COLO829 (cell line): ENCODE data around the gene EPB41L4B.
"Not testable (repeated sequence)": the region's sequence is repeated elsewhere in the genome, so short reads cannot be mapped to it uniquely, and the experiment has no call there.

Source experiments
- DNase-seq: peaks from one replicate; pipeline ENCODE4 v3.0.0; 2012; ENCODE audit warnings: low spot score

Gene EPB41L4B

DNA sequence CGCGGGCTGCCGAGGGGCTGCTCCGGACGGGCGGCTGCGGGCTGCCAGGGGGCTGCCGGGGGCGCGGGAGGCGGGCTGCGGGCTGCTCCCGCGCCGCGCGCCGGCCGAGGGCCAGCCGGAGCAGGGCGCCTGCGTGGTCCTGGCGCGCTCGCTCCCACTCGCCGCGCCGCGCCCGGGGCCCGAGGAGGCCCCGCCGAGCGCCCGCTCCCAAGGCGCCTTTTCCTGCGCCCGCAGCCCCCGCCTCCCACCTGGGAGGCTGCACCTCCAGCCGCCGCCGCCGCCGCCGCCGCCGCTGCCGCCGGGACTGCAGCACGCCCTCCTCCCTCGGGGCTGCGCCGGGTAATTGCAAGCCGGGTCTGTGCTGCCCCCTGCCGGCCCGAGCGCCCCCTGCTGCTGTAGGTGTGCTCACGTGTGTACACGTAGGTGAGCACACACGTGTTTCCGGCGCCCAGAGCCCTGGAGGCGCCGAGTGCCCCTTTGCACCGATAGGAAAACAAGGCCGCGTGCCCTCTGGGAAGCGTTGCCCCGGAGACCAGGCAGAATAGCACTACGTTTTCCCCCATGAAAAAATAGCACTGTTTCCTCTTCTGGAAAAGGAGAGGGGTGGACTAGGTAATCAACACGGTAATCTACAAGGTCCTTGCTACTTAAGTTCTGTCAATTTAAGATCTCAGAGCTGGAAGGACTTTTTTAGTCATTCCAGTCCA lies at the start of gene EPB41L4B:
EPB41L4B (minus strand) TSS at position 318 of the 707 bp plus-strand sequence. CDS start 613 bp downstream, outside the sequence.
- DNase-seq = peak; percentile 60

GRCh38 chr9:109369285-109369684 lies 48.4 kb upstream of the EPB41L4B start:
- DNase-seq = no peak

GRCh38 chr9:109360771-109361170 lies 39.9 kb upstream of the EPB41L4B start:
- DNase-seq = no peak

DNA sequence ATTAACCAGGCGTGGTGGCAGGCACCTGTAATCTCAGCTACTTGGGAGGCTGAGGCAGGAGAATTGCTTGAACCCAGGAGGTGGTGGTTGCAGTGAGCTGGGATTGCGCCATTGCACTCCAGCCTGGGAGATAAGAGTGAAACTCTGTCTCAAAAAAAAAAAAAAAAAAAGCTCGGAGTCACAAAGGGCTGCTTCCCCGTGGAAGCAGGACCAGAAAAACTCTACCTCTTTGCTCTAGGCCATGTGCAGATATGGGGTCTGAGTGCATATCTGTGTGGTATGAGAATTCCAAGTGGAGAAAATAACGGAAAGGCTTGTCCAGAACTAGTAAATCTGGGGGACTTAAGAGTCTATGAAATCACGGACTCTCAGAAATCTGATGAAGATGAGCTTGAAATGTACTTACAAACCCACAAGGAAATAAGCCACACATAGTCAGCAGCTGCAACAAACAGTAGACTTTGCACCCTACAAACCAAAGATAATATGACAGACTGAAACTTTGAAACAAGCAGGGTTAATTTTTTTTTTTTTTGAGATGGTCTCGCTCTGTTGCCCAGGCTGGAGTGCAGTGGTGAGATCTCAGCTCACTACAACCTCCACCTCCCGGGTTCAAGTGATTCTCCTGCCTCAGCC lies 38.2 kb upstream of the EPB41L4B start:
- not testable (repeated sequence) for DNase-seq

GRCh38 chr9:109355564-109356297 lies 34.9 kb upstream of the EPB41L4B start:
- no peak for DNase-seq

GRCh38 chr9:109354190-109354589 lies 33.3 kb upstream of the EPB41L4B start:
- DNase-seq = no peak

DNA sequence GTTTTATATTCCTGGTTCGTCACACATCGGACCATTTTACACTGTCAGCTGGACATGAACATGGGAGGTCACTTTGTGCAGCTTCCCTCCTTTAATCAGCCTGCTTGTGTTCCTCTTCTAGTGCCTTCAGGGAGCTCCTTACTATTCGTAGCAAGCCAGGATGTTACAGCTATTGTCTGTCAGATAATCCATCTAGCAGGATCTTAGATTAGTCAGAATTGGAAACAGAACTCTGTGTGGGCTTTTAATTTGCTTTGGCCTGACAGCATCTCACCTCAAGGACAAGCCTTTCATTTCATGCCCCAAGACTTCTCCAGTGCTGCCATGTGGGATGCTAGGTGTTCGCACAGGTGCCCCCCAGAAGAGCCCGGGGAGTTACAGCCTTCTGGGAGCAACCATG lies 30.2 kb upstream of the EPB41L4B start:
- no peak for DNase-seq

- DNase-seq = peak; percentile 73
Observed at GRCh38 chr9:109349421-109349846, 28.6 kb upstream of the EPB41L4B start.

DNA sequence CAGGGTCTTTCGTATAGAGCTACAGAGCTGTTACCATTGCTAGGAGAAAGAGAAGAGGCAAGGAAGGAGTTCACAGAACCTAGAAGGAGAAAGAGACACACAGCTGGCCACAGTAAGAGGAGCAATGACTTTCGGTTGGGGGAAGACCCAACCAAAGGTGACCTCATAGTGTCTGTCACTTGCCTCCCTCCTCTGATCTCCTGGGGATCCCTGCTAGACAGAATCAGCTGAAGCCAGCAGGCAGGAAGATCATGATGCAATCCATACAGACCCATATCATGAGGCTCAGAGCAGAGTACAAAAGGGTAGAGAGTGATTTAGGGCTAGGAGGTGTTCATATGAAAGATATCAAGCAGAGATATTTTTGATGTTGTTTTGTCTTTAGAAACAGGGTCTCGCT lies 26.0 kb upstream of the EPB41L4B start:
- no peak for DNase-seq

DNA sequence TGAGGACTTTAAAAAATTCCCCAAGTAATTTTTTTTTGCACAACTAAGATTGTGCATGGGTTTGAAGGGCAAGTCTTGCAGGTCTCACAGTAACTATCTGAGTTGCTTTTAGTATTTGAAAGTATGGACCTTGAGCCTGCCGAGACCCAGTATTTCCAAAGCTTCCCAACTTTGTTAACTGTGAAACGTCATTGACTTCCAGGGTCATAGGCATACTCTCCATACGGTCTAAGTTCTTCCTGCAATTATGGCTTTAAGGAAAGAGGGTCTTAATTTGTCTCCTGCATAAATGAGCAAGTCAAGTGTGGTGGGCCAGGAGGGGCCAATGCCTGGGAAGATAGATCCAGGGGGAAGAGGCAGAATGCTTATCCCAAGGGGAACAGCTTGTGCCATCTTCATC lies 24.0 kb upstream of the EPB41L4B start:
- DNase-seq = no peak

GRCh38 chr9:109342878-109343277 lies 22.0 kb upstream of the EPB41L4B start:
- DNase-seq = no peak

DNA sequence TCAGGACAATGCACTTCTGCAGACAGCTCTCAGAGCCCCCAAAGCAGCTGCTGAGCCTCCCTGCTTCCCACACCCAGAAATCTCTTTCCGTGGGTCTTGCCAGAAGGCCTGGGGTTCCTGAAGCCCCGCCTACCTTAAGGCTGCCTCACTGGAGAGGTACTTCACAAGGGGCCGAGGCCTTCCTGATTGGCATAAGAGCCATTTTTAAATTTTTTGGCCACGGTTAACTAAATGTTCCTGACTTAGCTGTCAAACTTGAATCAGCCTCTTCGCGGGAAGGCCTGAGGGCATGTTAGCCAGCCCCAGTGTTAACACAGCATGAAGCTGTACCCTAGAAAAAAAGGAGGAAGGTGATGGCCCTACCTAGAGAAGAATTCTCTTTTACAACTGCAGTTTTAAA lies 20.7 kb upstream of the EPB41L4B start:
- no peak for DNase-seq

- not testable (repeated sequence) for DNase-seq
Observed at GRCh38 chr9:109340979-109341378, 20.1 kb upstream of the EPB41L4B start.

DNA sequence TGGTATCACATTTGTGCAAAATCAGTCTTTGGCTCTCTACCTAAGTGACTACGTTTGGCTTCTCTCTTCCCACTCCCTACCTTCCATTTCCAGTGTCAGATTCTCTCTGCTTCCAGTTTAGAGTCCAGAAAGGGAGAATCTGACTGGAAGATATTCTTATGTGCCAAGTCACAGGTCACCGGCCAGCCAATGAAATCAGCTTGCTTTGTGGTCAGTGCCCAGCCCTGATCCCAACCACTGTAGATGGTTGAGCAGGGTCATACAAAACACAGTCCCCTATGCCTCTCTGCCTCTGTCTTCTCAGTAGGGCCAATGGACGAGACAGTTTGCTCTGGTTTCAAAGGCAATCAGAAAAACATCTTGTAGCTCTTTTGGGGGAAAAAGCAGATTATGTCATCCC lies 15.6 kb upstream of the EPB41L4B start:
- no peak for DNase-seq

GRCh38 chr9:109335929-109336328 lies 15.1 kb upstream of the EPB41L4B start:
- no peak for DNase-seq

- DNase-seq = no peak
Observed at GRCh38 chr9:109335121-109335520, 14.3 kb upstream of the EPB41L4B start.

DNA sequence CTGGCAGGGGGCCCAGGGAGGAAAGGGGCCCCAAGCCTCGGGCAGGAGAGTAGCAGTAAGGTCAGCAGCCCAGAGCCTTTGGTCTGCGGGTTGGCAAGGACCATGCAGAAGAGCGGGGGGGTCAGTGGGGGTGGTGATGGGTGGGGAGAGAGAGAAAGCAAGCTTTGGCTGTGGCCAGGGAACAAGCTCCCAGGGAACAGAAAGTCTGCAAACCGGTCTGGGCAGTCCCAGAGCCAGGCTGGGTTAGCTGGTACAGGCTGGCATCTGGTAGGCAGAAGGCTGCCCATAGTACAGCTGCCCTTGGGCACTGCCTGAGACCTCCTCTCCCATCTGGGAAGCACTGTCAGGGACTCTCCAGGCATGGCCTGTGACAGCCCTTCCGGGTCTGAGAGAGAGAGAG lies 10.5 kb upstream of the EPB41L4B start:
- no peak for DNase-seq

GRCh38 chr9:109329638-109330258 lies 8.9 kb upstream of the EPB41L4B start:
- DNase-seq = no peak

DNA sequence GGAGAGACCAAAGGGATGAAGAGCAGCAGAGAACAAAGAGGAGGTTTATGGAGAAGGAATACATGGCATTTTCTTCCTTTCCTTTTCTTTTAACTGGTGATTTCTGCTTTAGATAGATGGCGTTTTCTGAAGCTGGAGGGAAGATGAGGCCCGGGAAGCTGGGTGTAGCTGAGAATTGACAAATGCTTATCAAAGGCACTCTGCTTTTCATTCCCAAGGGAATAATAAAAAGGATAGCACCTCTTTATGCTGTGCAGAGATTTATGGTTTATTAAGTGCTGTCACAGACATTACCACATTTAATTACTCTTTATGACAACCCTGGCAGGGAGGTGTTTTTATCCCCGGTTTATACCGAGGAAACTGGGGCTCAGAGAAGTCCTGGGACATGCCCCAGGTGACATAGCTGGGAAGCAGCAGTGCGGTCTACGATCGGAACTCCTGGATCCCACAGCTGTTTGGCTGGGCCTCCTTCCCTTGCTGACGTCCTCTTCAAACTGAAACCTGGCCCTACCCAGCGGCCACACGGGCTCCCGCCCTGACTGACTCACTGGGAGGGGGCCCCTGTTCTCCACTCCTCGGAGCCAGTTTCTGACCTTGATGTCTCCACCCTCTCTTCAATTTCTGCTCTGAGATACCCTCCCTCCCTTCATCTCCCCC lies 8.2 kb upstream of the EPB41L4B start:
- DNase-seq = no peak

DNA sequence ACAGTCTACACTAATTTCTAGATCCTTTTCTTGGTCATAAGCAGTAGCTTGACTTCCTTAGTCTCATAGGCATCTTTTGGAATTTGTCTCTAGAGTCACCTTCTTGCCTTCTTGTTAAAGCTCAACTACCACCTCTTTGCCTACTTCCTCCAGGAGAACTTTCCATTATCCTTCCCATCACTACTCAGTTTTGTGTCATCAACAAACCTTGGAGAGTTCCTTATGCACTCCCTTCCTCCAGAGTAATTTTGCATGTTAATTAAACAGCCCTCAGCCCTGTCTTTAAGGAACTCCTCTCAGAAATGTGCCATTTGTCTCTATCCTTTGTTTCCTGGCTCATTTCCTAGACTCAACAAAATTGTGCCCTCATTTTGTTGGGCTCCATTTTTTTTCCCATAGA lies 4.2 kb upstream of the EPB41L4B start:
- DNase-seq = no peak

DNA sequence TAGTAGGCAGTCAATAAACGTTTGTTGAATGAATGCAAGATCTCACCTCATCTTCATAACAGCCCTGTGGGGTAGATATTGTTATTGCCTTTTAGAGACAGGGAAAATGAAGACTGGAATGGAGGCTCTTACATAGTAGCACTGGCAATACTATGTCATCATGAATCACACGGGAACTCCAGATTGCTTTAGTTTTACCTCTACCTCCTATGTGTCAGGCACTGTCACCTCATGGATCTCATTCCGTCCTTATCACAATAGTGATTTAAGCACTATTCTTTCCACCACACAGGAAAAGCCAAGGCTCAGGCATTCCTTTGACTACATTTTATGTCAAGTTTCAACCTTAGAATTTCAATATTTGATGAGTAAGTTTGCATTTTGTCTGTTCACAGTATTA lies 2.9 kb upstream of the EPB41L4B start:
- no peak for DNase-seq

DNA sequence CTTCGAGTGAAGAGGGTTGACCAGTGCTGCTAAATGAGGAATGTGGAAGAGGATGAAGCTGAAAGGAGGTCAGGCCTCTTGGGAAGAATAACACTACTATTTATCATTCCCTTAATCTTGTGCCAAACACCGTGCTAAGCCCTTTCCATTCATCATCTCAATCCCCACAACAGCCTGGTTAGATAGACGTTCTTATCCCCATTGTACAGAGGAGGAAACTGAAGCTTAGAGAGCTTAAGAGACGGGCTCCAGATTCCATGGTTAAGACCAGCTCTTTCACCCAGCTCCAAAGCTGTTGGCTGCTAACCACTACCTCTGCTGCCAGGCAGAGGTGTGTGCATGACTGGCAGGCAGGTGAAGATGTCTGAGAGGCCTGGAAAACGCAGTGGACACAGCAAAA lies 868 bp upstream of the EPB41L4B start:
- no peak for DNase-seq
